Embryonic facial prominence (tissue), 1 donor: Measurements from ENCODE around the gene CNNM3.
A peak's percentile ranks its signal among the peaks of the same experiment; 100 is the strongest.
"Not testable (repeated sequence)": the region's sequence is repeated elsewhere in the genome, so short reads cannot be mapped to it uniquely, and the experiment has no call there.

ENCODE experiments used
- DNase-seq: peaks from one replicate; pipeline ENCODE4 v3.0.0-alpha.2; 2016; ENCODE audit errors: extremely low spot score

Gene CNNM3

DNA sequence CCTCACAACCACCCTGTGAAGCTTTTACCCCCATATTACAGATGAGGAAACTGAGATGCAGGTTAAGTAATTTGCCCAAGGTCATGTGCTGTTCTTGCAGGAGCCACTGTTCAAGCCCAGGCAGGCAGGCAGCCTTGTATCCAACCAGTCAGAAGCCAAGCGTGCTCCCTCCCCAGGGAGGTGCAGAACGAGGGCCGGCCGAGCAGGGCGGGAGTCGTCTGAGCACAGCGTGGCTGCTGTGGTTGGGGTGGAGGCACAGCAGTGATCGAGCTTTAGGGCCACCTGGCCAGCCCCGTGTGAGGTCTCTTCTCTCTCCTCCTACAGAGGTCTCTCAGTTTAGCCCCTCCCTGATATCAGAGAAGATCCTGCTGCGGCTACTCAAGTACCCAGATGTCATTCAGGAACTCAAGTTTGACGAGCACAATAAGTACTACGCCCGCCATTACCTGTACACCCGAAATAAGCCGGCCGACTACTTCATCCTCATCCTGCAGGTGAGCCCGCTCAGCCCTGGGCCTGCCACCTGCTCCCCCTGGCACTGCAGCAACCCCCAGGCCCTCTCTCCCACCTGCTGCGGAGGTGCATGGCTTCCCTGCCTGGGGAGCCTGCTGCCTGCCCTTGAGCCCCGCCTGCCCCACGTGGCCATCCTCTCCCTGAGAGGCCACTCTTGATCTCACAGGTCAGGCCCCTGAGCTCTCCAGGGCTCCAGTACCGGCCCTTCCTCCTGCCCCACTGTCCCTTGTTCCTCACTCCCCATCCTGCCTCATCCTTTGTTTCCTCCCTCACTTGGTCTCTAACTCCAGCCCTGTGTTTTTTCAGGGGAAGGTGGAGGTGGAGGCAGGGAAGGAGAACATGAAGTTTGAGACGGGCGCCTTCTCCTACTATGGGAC is 17.1 kb upstream of the CNNM3 start:
- DNase-seq, result no peak

GRCh38 chr2:96799623-96799935 is 16.5 kb upstream of the CNNM3 start:
- no peak for DNase-seq

DNA sequence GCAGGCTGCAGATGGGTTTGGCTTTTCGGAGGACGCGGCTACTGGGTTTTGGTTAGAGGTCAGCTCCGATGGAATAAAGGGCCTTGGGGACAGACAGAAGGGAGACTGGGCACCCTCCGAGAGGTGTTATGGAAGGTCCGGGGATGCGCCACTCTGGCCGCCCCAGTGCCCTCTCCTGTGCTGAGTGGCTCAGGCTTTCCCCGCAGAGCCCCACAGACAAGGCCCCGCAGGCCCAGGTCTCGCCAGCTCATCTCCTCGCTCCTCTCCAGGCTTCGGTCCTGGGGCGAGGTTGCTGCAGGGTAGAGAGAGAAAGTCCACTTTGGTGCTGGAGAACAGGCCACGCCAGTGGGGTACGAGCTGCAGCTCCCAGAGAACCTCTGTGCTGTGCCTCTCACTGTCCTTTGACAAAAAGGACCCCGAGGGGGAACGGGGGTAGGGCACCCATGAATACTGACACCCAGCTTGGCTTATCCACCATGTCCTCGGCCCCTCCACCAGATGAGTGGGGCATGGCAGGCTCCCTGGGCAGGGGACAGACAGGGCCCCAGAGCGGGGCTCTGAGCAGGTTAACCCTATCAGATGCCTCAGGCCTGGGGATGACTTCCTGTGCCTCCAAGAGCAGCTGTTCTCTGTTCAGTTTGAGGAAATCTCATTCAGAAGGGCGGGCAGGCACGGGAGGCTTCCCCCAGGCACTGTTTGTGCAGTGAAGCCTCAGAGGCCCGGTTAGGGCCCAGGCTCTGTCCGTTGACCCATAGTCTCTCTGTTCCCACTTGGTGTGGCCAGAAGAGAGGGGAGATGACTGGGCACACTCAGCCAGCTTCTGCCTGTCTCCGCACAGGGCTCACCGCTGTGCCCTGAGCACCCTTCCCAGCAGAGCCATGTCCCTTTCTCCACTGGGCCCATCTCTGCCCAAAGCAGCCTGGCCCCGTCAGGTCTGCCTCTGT is 15.7 kb upstream of the CNNM3 start:
- no peak for DNase-seq

DNA sequence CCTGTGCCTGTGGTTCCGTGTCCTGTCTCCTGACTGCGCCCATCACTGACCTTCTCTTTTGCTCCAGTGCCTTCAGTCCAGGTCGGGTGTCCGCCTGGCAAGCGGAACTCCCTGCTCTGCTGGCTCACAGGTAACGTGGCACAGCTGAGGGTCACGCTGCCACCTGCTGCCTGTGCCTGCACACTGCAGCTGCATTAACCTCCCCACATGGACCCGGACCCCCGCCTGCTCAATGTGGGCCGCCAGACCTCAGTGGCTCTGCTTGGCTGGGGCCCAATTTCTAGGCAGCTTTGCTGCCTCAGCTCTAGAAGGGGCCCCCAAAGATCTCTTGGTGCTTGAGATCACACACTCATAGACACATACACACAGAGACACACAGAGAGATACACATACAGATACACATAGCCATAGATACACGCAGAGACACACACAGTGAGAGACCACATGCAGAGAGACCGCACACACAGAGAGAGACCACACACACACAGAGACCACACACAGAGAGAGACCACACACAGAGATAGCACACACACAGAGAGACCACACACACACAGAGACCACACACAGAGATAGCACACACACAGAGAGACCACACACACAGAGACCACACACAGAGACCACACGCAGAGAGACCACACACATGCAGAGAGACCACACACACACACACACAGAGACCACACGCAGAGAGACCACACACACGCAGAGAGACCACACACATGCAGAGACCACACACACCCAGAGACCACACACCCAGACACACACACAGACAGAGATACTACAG is 14.9 kb upstream of the CNNM3 start:
- DNase-seq, result peak; percentile 34

GRCh38 chr2:96801786-96802595 is 14.1 kb upstream of the CNNM3 start:
- no peak for DNase-seq

GRCh38 chr2:96802721-96803120 is 13.3 kb upstream of the CNNM3 start:
- DNase-seq, result no peak

- no peak for DNase-seq
Observed at GRCh38 chr2:96804986-96805385, 11.1 kb upstream of the CNNM3 start.

DNA sequence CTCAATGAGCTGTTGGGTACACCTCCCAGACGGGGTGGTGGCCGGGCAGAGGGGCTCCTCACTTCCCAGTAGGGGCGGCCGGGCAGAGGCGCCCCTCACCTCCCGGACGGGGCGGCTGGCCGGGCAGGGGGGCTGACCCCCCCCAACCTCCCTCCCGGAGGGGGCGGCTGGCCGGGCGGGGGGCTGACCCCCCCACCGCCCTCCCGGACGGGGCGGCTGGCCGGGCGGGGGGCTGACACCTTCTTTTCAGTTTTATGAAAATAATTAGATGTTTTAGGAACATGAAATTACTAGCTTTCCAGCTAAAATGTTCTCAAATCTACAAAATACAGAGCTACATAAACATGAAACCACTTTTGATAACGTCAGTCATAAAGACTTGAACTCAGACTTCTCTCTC is 10.1 kb upstream of the CNNM3 start:
- not testable (repeated sequence) for DNase-seq

DNA sequence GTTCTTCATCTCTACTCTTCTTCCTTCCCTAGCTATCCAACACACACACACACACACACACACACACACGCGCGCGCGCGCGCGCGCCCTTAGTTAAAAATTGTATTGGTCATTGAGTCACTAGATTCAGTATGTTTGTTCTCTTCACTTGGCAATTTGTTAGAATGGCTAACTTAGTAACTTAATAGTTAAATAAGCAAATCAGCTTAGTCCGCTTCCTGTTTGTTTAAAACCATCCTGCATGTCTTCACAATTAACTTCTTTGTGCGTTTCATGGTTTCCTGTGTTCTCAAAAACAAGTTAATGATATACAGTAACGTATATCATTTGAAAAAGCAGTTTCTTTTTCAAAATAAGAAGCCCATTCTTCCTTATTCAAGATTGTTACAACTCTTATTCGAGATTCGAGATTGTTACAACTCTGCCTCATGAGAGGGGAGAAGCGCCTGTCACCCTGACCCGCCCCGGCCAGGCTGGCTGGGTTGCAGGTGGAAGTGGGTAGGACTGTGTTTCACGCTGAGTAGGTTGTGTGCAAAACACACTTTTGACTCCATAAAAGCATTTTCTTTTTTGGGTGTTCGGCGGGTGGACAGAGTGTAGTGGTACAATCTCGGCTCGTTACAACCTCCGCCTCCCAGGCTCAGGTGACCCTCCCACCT is 9.5 kb upstream of the CNNM3 start:
- DNase-seq, result no peak

DNA sequence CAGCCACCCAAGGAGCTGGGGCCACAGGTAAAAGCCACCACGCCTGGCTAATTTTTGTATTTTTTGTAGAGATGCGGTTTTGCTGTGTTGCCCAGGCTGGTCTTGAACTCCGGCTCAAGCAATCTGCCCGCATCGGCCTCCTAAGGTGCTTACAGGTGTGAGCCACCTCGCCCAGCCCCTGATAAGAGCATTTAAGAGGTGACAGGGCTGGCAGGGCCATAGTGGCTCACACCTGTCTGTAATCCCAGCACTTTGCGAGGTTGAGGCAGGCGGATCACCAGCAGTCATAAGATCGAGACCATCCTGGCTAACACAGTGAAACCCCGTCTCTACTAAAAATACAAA is 9.0 kb upstream of the CNNM3 start:
- no peak for DNase-seq

DNA sequence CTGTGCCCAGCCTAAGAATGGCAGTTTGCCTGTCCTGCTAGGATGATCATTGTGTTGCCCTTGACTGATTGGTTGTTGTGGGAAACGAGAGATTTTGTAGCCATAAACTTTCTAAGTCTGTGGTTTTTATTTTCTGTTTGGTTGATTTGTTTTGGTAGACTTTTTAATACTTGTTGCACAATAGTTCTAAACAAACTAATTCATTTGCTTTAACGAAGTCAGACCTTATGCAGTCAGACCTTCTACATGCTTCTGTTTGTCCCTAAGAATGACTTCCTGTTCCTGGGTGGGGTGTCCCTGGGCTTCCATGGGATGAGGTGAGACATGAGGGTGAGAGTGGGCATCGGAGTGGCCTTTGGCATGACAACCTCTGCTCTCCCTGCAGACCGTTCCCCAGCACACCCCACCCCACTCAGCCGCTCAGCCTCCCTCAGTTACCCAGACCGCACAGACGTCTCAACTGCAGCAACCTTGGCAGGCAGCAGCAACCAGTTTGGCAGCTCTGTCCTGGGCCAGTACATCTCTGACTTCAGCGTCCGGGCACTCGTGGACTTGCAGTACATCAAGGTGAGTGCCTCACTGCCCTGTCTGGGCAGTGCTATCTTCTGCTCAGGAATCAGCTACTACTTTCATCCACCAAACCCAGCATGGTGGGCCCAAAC is 7.8 kb upstream of the CNNM3 start:
- no peak for DNase-seq

GRCh38 chr2:96809216-96809882 is 6.7 kb upstream of the CNNM3 start:
- DNase-seq, result no peak

- no peak for DNase-seq
Observed at GRCh38 chr2:96809951-96810782, 5.9 kb upstream of the CNNM3 start.

GRCh38 chr2:96810783-96811192 is 5.3 kb upstream of the CNNM3 start:
- DNase-seq, result no peak

GRCh38 chr2:96811917-96812316 is 4.2 kb upstream of the CNNM3 start:
- DNase-seq, result no peak

DNA sequence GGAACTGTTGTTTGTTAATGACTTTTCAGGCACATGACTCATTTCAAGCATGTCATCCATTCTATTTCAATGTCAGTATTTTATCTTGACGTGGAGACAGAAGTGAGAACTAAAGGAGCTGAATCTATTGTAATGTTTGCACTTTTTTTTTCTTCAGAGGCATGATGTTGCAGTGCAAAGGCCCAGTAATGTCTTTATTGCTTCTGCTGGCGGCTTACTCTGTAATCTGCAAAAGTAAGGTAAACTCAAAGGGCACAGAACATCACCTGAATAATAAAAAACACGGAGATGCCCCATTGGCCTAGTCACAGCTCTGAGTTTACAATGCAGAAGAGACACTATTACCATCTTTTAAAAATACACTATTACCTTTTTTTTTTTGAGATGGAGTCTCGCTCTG is 2.4 kb upstream of the CNNM3 start:
- no peak for DNase-seq

- DNase-seq, result no peak
Observed at GRCh38 chr2:96815326-96816126, 542 bp upstream of the CNNM3 start.
